Measurements from ENCODE around the gene ZSCAN25. TPM values are rescaled to one million over a fixed set of nuclear protein-coding genes. Genes with fewer than 3 reads are reported as not detected.
A peak's percentile ranks its signal among the peaks of the same experiment; 100 is the strongest.

ZSCAN25 gene
- total and polyA plus RNA-seq, 2 of the 13 experiments (the other 11 are each of a cell fraction or from before 2014, with no cell fraction given), result 12.1 to 16.8 TPM

GRCh38 chr7:99624484-99624883, 7.7 kb downstream of the ZSCAN25 start:
- Histone ChIP-seq H3K9ac (ENCODE audit: insufficient read depth, low read depth, low read length) (no peak overlapping the region), H3K4me1 (ENCODE audit: insufficient read depth, low read length) (no peaks in the 10 kb centered on the region), H3K4me3 (replicated peaks in 1 of 3; ENCODE audit: insufficient read depth in 1 of 3, low read depth in 2 of 3, low read length in 3 of 3) (no peak overlapping the region), H3K79me2 (ENCODE audit: insufficient read depth, low read length) (peaks cover under 1% of the 10 kb centered on the region), H3K4me2 (ENCODE audit: low read depth, low read length) (no peak overlapping the region), H4K20me1 (ENCODE audit: insufficient read depth, low read length) (no peaks in the 10 kb centered on the region), H3K27me3 (ENCODE audit: control insufficient read depth in 1 of 2, insufficient read depth in 2 of 2, low read length in 2 of 2) (no peaks in the 10 kb centered on the region), H2AFZ (ENCODE audit: low read length) (no peak overlapping the region), H3K27ac (ENCODE audit: extremely low read length, insufficient read depth, low read length) (no peak overlapping the region), H3K9me3 (ENCODE audit: low read length) (no peaks in the 10 kb centered on the region), H3K36me3 (replicated peaks in 1 of 2; ENCODE audit: control insufficient read depth in 1 of 2, insufficient read depth in 2 of 2, low read length in 2 of 2) (peaks cover 48 to 96% of the 10 kb centered on the region in 2 experiments)
- DNase-seq (ENCODE audit: low spot score), result no peak
- BruUV-seq (replicated peaks), result no TSS peak
- POLR2A ChIA-PET, result no interaction called here
- no peak for ATAC-seq
- FAIRE-seq, result no peak
- CTCF ChIA-PET (ENCODE audit: low intra/inter-chr PET ratio, low total read pairs), result no interaction called here
- no peak for TF ChIP-seq ZNF543 (CRISPR knock-in tag; IDR thresholded peaks at IDR 0.05)
- TF ChIP-seq AGO2 (optimal IDR thresholded peaks at IDR 0.05; ENCODE audit: low read depth, low read length), result peak; percentile 74
- no peak for TF ChIP-seq EED (CRISPR knock-in tag; IDR thresholded peaks at IDR 0.05)
- no peak for TF ChIP-seq SMAD3 (CRISPR knock-in tag; IDR thresholded peaks at IDR 0.05)
- TF ChIP-seq ZNF713 (CRISPR knock-in tag; IDR thresholded peaks at IDR 0.05), result no peak
- no peak for TF ChIP-seq PHF5A (CRISPR knock-in tag; IDR thresholded peaks at IDR 0.05; ENCODE audit: low read depth, unreplicated experiment)
- no peak for TF ChIP-seq ZSCAN25 (CRISPR knock-in tag; IDR thresholded peaks at IDR 0.05)
- peak; percentile 38; the same call in 1 of the 2 replicates for TF ChIP-seq RBFOX2 (IDR thresholded peaks at IDR 0.05; ENCODE audit: low read depth, low read length)
- intact Hi-C loops (cut with micrococcal nuclease; ENCODE audit: unreplicated experiment), result no loop called here
- in situ Hi-C loops (cut with HindIII; ENCODE audit: extremely low pct_ligation_motif_present, low pct_unique_long_range_greater_than_20kb), result no loop called here
- 98% methylated on average over 16 of the region's 16 CpGs for WGBS (ENCODE audit: low lambda C conversion rate)

- ChIA-PET CTCF (ENCODE audit: low intra/inter-chr PET ratio, low total read pairs) (no interaction called here), POLR2A (no interaction called here)
- BruUV-seq (replicated peaks), result no TSS peak
- no peak overlapping the region for H3K27ac ChIP-seq (ENCODE audit: extremely low read length, insufficient read depth, low read length)
- H3K79me2 ChIP-seq (ENCODE audit: insufficient read depth, low read length), result no peaks in the 10 kb centered on the region
- H3K27me3 ChIP-seq (ENCODE audit: control insufficient read depth in 1 of 2, insufficient read depth in 2 of 2, low read length in 2 of 2), result no peaks in the 10 kb centered on the region
- no peaks in the 10 kb centered on the region for H3K4me1 ChIP-seq (ENCODE audit: insufficient read depth, low read length)
- H3K9ac ChIP-seq (ENCODE audit: insufficient read depth, low read depth, low read length), result no peak overlapping the region
- 97% methylated on average over 5 of the region's 5 CpGs for WGBS (ENCODE audit: low lambda C conversion rate)
- intact Hi-C loops (cut with micrococcal nuclease; ENCODE audit: unreplicated experiment) (no loop called here), in situ Hi-C loops (cut with HindIII; ENCODE audit: extremely low pct_ligation_motif_present, low pct_unique_long_range_greater_than_20kb) (no loop called here)
- H3K4me2 ChIP-seq (ENCODE audit: low read depth, low read length), result no peak overlapping the region
- no peaks in the 10 kb centered on the region for H3K9me3 ChIP-seq (ENCODE audit: low read length)
- no peak overlapping the region for H3K4me3 ChIP-seq (replicated peaks in 1 of 3; ENCODE audit: insufficient read depth in 1 of 3, low read depth in 2 of 3, low read length in 3 of 3)
- no peak for TF ChIP-seq ZNF879 (CRISPR knock-in tag; IDR thresholded peaks at IDR 0.05)
- TF ChIP-seq ZNF569 (CRISPR knock-in tag; IDR thresholded peaks at IDR 0.05; ENCODE audit: borderline replicate concordance), result no peak
- TF ChIP-seq ZSCAN30 (CRISPR knock-in tag; IDR thresholded peaks at IDR 0.05), result no peak
- no peak for TF ChIP-seq KDM4B (CRISPR knock-in tag; IDR thresholded peaks at IDR 0.05)
- no peak for TF ChIP-seq MATR3 (CRISPR knock-in tag; IDR thresholded peaks at IDR 0.05)
- no peak for TF ChIP-seq LRRFIP1 (CRISPR knock-in tag; conservative IDR thresholded peaks at IDR 0.05)
- no peak for TF ChIP-seq HMGXB4 (CRISPR knock-in tag; IDR thresholded peaks at IDR 0.05; ENCODE audit: borderline replicate concordance in 1 of 2, low read depth in 1 of 2)
- no peak for TF ChIP-seq RFX3 (CRISPR knock-in tag; IDR thresholded peaks at IDR 0.05)
- FAIRE-seq (no peak), ATAC-seq (no peak), DNase-seq (ENCODE audit: low spot score) (no peak)
- H2AFZ ChIP-seq (ENCODE audit: low read length), result no peak overlapping the region
- H4K20me1 ChIP-seq (ENCODE audit: insufficient read depth, low read length), result no peaks in the 10 kb centered on the region
- H3K36me3 ChIP-seq (replicated peaks in 1 of 2; ENCODE audit: control insufficient read depth in 1 of 2, insufficient read depth in 2 of 2, low read length in 2 of 2), result peaks cover 50 to 96% of the 10 kb centered on the region in 2 experiments
Observed at GRCh38 chr7:99625321-99625720, 8.6 kb downstream of the ZSCAN25 start.

All from HepG2 (cell line).